B cell (primary cell): ENCODE measurements around the gene KRT27. TPM values are rescaled to one million over a fixed set of nuclear protein-coding genes. Genes with fewer than 3 reads are reported as not detected.

ENCODE experiments used
- ATAC-seq: fragments of 200-7000 bp; cut with Tn5 transposase; one replicate; pipeline ENCODE4 v1.10.0; 2021; ENCODE audit warnings: low read depth, mild to moderate bottlenecking, moderate number of reproducible peaks, moderate library complexity
- CTCF ChIA-PET: fragments of 350-600 bp; sonication (Branson Sonifier 250); formaldehyde crosslinking; loops from one replicate; lab custom pipeline; 2021; ENCODE audit warnings: antibody characterized with exemption, inconsistent platforms; lab: Charles Lee
- POLR2A ChIA-PET: fragments of 350-600 bp; sonication (Branson Sonifier 250); formaldehyde crosslinking; loops from one replicate; lab custom pipeline; 2021; ENCODE audit warnings: antibody characterized with exemption; lab: Charles Lee
- DNase-seq: peaks from one replicate; pipeline ENCODE4 v3.0.0; 2013
- H2AFZ ChIP-seq: 2 replicates; pipeline ENCODE4 v1.6.1; 2012; ENCODE audit warnings: mild to moderate bottlenecking, low read depth, low read length; ENCODE audit not compliant: insufficient read depth, poor library complexity, severe bottlenecking
- H3K27ac ChIP-seq, 2 donors: 1 replicate in 1 of 2; 2 replicates in 1 of 2; pipeline ENCODE4 v1.5.1; 2012 to 2013; ENCODE audit warnings: low read length in 2 of 2, mild to moderate bottlenecking in 2 of 2, moderate library complexity in 1 of 2
- H3K27me3 ChIP-seq, 4 experiments: fragments of 200-600 bp in 1 of 4; sonication (generic) in 1 of 4; replicated peaks in 1 of 4; 1 replicate in 2 of 4; 2 replicates in 2 of 4; pipeline versions ENCODE4 v1.6.1 to v1.7.0; 2013 to 2016; ENCODE audit warnings: low read length in 3 of 4, mild to moderate bottlenecking in 2 of 4, mixed read lengths in 1 of 4, moderate library complexity in 1 of 4; ENCODE audit not compliant: insufficient read depth in 4 of 4, control insufficient read depth in 3 of 4; ENCODE audit errors: control extremely low read depth in 1 of 4
- H3K36me3 ChIP-seq, 2 experiments: replicated peaks in 1 of 2; 1 replicate in 1 of 2; 2 replicates in 1 of 2; pipeline versions ENCODE4 v1.6.1 to v1.7.1; 2013; ENCODE audit warnings: low read length in 1 of 2; ENCODE audit not compliant: insufficient read depth in 2 of 2, control insufficient read depth in 1 of 2; ENCODE audit errors: control extremely low read depth in 1 of 2, extremely low read depth in 1 of 2
- H3K4me1 ChIP-seq, 2 donors: fragments of 200-600 bp in 1 of 2; sonication (generic) in 1 of 2; 1 replicate in 1 of 2; 2 replicates in 1 of 2; pipeline versions ENCODE4 v1.5.1 to v1.6.1; 2013 to 2017; ENCODE audit warnings: low read length in 2 of 2; ENCODE audit not compliant: control insufficient read depth in 2 of 2, insufficient read depth in 2 of 2
- H3K4me2 ChIP-seq: replicated peaks from 2 replicates; pipeline ENCODE3; 2012; ENCODE audit warnings: mild to moderate bottlenecking, low read depth, low read length; ENCODE audit not compliant: poor library complexity, severe bottlenecking
- H3K4me3 ChIP-seq, 5 experiments: fragments of 200-600 bp in 1 of 5; sonication (generic) in 1 of 5; 1 replicate in 3 of 5; 2 replicates in 2 of 5; pipeline versions ENCODE4 v1.5.1 to v1.7.0; 2011 to 2016; ENCODE audit warnings: low read length in 4 of 5, mild to moderate bottlenecking in 4 of 5, low read depth in 2 of 5, control low read depth in 1 of 5, moderate library complexity in 1 of 5; ENCODE audit not compliant: insufficient read depth in 1 of 5; ENCODE audit errors: control extremely low read depth in 1 of 5, extremely low read depth in 1 of 5
- H3K79me2 ChIP-seq: fragments of 200-600 bp; sonication (generic); one replicate; pipeline ENCODE4 v1.6.0; 2016; ENCODE audit warnings: low read length; ENCODE audit not compliant: control insufficient read depth, insufficient read depth
- H3K9ac ChIP-seq: fragments of 200-600 bp; sonication (generic); 2 replicates; pipeline ENCODE4 v1.6.1; 2017; ENCODE audit warnings: mild to moderate bottlenecking, low read length, moderate library complexity
- H3K9me3 ChIP-seq, 3 donors: one replicate each; pipeline versions ENCODE4 v1.6.1 to v1.7.1; 2013; ENCODE audit warnings: low read length in 2 of 3; ENCODE audit not compliant: control insufficient read depth in 2 of 3, insufficient read depth in 1 of 3; ENCODE audit errors: control extremely low read depth in 1 of 3
- H4K20me1 ChIP-seq: 2 replicates; pipeline ENCODE4 v1.6.0; 2012; ENCODE audit warnings: mild to moderate bottlenecking, low read length; ENCODE audit not compliant: insufficient read depth, control insufficient read depth, poor library complexity, severe bottlenecking
- H3K27ac Mint-ChIP-seq: one replicate; pipeline ENCODE4 v1.8.0; 2021; ENCODE audit warnings: mixed read lengths
- H3K27me3 Mint-ChIP-seq: one replicate; pipeline ENCODE4 v1.8.0; 2021; ENCODE audit warnings: mixed read lengths
- H3K4me1 Mint-ChIP-seq: one replicate; pipeline ENCODE4 v1.8.0; 2021; ENCODE audit warnings: mixed read lengths
- H3K4me3 Mint-ChIP-seq: one replicate; pipeline ENCODE4 v1.8.0; 2021; ENCODE audit warnings: mixed read lengths
- H3K9me3 Mint-ChIP-seq: one replicate; pipeline ENCODE4 v1.8.0; 2022; ENCODE audit warnings: mixed read lengths; ENCODE audit not compliant: insufficient read depth
- EZH2 ChIP-seq: IDR thresholded peaks from 2 replicates; pipeline ENCODE4 v1.6.1; 2012; ENCODE audit warnings: borderline replicate concordance, low read depth, mild to moderate bottlenecking, moderate library complexity, low read length; ENCODE audit not compliant: insufficient read depth, poor library complexity, severe bottlenecking
- WGBS: methylation state at CpG from one replicate; pipeline ENCODE4 v1.1.5; 2013; ENCODE audit warnings: missing lambda C conversion rate; ENCODE audit not compliant: insufficient coverage; 5-methylcytosine and 5-hydroxymethylcytosine counted together
- intact Hi-C: fragments of 100-400 bp; cut with micrococcal nuclease; formaldehyde crosslinking; loops from one replicate; pipeline ENCODE4 v1.10.0; 2022
- polyA plus RNA-seq: library from polyadenylated mRNA; depleted of rRNA; stranded (reverse); fragments of >200 nt; gene quantifications from 2 replicates; pipeline ENCODE4 v1.2.3, GENCODE V29; 2012
- total RNA-seq, 2 donors: library from RNA; stranded (reverse); fragments of 120-200 nt in 1 of 2; gene quantifications; 1 replicate in 1 of 2; 2 replicates in 1 of 2; pipeline versions ENCODE4 v1.2.3 to v1.2.4, GENCODE V29; 2013 to 2022
- TF ChIP-seq, protein P1 (sequence below): fragments of 200-600 bp; IDR thresholded peaks from one replicate; pipeline ENCODE4 v1.8.0; 2022; ENCODE audit warnings: antibody characterized with exemption, mild to moderate bottlenecking

KRT27 gene
- total and polyA plus RNA-seq, 2 donors (not counting 1 experiment from before 2014, with no cell fraction given), result not detected

DNA sequence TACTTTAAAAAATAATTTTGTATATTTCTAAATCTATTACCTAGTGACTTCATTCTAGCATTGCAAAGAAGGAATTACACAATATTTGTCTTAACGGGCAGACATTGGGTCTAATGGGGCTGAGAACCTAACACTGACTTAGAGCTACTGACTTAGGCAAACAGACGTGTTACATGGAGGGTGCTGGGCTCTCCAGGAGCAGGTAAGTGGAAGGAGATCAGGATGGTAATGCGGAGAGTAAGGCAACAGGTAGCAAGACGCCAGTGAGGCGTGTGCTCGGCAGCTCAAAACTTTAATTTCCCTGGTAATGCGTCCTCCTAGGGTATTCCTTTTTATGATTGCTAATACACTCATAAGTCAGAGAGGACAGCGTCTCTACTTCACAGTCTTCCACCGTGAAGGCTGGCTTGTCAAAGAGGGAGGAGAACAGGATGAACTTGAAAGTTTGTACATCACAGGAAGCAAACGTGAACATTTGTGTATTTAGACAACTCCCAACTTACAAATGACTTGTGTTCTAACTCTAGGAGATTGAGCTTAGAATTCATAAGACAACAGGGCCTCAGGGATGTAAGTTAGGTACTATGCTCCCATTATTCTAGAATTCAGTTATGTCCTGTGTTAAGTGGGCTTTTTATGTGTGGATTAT, 12.8 kb upstream of the KRT27 start:
- H3K4me1 Mint-ChIP-seq, result no peaks in the 10 kb centered on the region
- H3K4me3 Mint-ChIP-seq, result no peak overlapping the region
- H3K9ac ChIP-seq, result no peak overlapping the region
- peaks cover 0 to 30% (median 8%) of the 10 kb centered on the region in 4 experiments for H3K27me3 ChIP-seq
- H3K4me1 ChIP-seq, result peaks cover 0 to 4% of the 10 kb centered on the region in 2 donors
- ATAC-seq (no peak), DNase-seq (no peak)
- H4K20me1 ChIP-seq, result no peaks in the 10 kb centered on the region
- H3K9me3 Mint-ChIP-seq, result no peaks in the 10 kb centered on the region
- no peak overlapping the region for H3K27ac Mint-ChIP-seq
- H3K27me3 Mint-ChIP-seq, result peaks cover 52% of the 10 kb centered on the region
- no peak overlapping the region for H3K4me3 ChIP-seq
- H3K4me2 ChIP-seq, result no peak overlapping the region
- no peak overlapping the region for H2AFZ ChIP-seq
- intact Hi-C loops, result no loop called here
- H3K9me3 ChIP-seq, result no peaks in the 10 kb centered on the region
- no peaks in the 10 kb centered on the region for H3K79me2 ChIP-seq
- ChIA-PET POLR2A (no interaction called here), CTCF (interaction anchor here (1.0 to 1.2 kb wide), 2 partner anchors 10 to 497 kb away, joined by 3 to 4 read pairs; no protein-coding TSS in a partner anchor)
- no peak for TF ChIP-seq EZH2
- TF ChIP-seq, protein P1, sequence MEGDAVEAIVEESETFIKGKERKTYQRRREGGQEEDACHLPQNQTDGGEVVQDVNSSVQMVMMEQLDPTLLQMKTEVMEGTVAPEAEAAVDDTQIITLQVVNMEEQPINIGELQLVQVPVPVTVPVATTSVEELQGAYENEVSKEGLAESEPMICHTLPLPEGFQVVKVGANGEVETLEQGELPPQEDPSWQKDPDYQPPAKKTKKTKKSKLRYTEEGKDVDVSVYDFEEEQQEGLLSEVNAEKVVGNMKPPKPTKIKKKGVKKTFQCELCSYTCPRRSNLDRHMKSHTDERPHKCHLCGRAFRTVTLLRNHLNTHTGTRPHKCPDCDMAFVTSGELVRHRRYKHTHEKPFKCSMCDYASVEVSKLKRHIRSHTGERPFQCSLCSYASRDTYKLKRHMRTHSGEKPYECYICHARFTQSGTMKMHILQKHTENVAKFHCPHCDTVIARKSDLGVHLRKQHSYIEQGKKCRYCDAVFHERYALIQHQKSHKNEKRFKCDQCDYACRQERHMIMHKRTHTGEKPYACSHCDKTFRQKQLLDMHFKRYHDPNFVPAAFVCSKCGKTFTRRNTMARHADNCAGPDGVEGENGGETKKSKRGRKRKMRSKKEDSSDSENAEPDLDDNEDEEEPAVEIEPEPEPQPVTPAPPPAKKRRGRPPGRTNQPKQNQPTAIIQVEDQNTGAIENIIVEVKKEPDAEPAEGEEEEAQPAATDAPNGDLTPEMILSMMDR, result no peak
- H3K27ac ChIP-seq, result no peak overlapping the region
- WGBS, result 97% methylated on average over 4 of the region's 10 CpGs
- no peaks in the 10 kb centered on the region for H3K36me3 ChIP-seq

DNA sequence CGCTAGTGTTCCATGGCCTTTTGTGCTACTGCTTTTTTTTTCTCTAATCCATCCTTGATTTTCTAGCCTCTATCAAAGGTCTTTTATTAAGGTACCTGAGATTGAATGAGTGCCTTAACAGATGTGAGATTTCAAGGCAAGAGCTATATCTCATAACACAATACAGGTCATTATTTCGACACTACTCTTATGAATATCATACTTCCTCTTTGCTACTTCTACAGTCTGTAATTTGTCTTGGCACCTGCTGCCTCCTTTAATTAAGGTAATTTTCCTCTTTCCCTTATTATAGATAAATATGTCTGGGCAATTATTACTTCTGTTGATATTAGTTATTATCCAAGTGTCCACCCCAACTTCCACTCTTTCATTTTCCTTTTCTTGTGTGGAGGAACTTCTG, 12.1 kb upstream of the KRT27 start:
- Histone ChIP-seq H3K4me2 (no peak overlapping the region), H3K27me3 (peaks cover 0 to 28% (median 4%) of the 10 kb centered on the region in 4 experiments), H4K20me1 (no peaks in the 10 kb centered on the region), H3K4me3 (no peak overlapping the region), H2AFZ (no peak overlapping the region), H3K27ac (no peak overlapping the region), H3K4me1 (peaks cover 0 to 2% of the 10 kb centered on the region in 2 donors), H3K79me2 (no peaks in the 10 kb centered on the region), H3K36me3 (no peaks in the 10 kb centered on the region), H3K9me3 (no peaks in the 10 kb centered on the region), H3K9ac (no peak overlapping the region)
- DNase-seq (no peak), ATAC-seq (no peak)
- Mint-ChIP-seq H3K9me3 (no peaks in the 10 kb centered on the region), H3K4me1 (no peaks in the 10 kb centered on the region), H3K27ac (no peak overlapping the region), H3K27me3 (peaks cover 51% of the 10 kb centered on the region), H3K4me3 (no peak overlapping the region)
- intact Hi-C loops, result loop anchor here (5.0 kb wide), 1 partner anchor 352 kb away; the partner anchor contains the start of gene IGFBP4
- WGBS, result no CpG with 5 or more reads among the region's 2 CpGs
- TF ChIP-seq, protein P1, result no peak
- no peak for TF ChIP-seq EZH2
- ChIA-PET POLR2A (no interaction called here), CTCF (interaction anchor here (1.2 kb wide), 1 partner anchor 496 kb away, joined by 4 read pairs; no protein-coding TSS in a partner anchor)
